Esophagus squamous epithelium (tissue), 5 donors: Measurements from ENCODE around the gene POLD4. TPM values are rescaled to one million over a fixed set of nuclear protein-coding genes. Genes with fewer than 3 reads are reported as not detected.

Experiments used
- DNase-seq: peaks from one replicate; lab custom pipeline; 2025; lab: John Stamatoyannopoulos, UW
- H3K27ac ChIP-seq, 4 donors: fragments of 200-600 bp; sonication (generic); one replicate each; pipeline ENCODE4 v1.5.1; 2016 to 2019; ENCODE audit warnings: mild to moderate bottlenecking in 1 of 4
- H3K27me3 ChIP-seq, 4 donors: fragments of 200-600 bp; sonication (generic); 1 replicate in 3 of 4; 2 replicates in 1 of 4; pipeline versions ENCODE4 v1.5.1 to v1.6.0; 2017 to 2021; ENCODE audit warnings: antibody characterized with exemption in 1 of 4
- H3K36me3 ChIP-seq, 3 donors: fragments of 200-600 bp; sonication (generic); one replicate each; pipeline ENCODE4 v1.5.1; 2016 to 2019
- H3K4me1 ChIP-seq, 3 donors: fragments of 200-600 bp; sonication (generic); one replicate each; pipeline ENCODE4 v1.5.1; 2017 to 2019
- H3K4me3 ChIP-seq, 4 donors: fragments of 200-600 bp; sonication (generic); 1 replicate in 3 of 4; 2 replicates in 1 of 4; pipeline ENCODE4 v1.5.1; 2016 to 2019; ENCODE audit warnings: mild to moderate bottlenecking in 2 of 4, moderate library complexity in 1 of 4
- H3K9me3 ChIP-seq, 3 donors: fragments of 200-600 bp; sonication (generic); one replicate each; pipeline ENCODE4 v1.5.1; 2016 to 2019
- POLR2A ChIP-seq, 4 donors: fragments of 450-650 bp; IDR thresholded peaks; one replicate each; pipeline ENCODE4 v1.6.1; 2017; ENCODE audit warnings: antibody characterized with exemption in 4 of 4, mild to moderate bottlenecking in 4 of 4, moderate library complexity in 3 of 4
- WGBS, 2 donors: methylation state at CpG; one replicate each; pipeline ENCODE4 v1.1.5; 2018; 5-methylcytosine and 5-hydroxymethylcytosine counted together
- intact Hi-C: fragments of 100-400 bp; cut with DNase I; formaldehyde crosslinking; loops from one replicate; pipeline ENCODE4 v1.15.0; 2022
- total RNA-seq, 4 donors: library from RNA; depleted of rRNA; stranded (reverse); fragments of >200 nt; gene quantifications; one replicate each; pipeline ENCODE4 v1.1.0, GENCODE V29; 2016
- TF ChIP-seq, protein P1 (sequence below), 6 experiments: fragments of 450-650 bp in 4 of 6; fragments of 200-600 bp in 2 of 6; sonication (generic) in 2 of 6; IDR thresholded peaks; one replicate each; pipeline ENCODE4 v1.5.1; 2016 to 2019; ENCODE audit warnings: antibody characterized with exemption in 6 of 6, mild to moderate bottlenecking in 4 of 6, moderate library complexity in 4 of 6
- donor health status: DM: yes; HTN: yes; CAD: no.

POLD4 gene
- total RNA-seq, 4 donors from 2014 or later: 62.6 to 113 (median 74.7) TPM

- H3K36me3 ChIP-seq: no peaks in the 10 kb centered on the region
- intact Hi-C loops: loop anchor here (5.0 kb wide), 1 partner anchor 36 kb away; no protein-coding TSS in a partner anchor
- no peak for DNase-seq
- WGBS, 2 donors: 24 to 43% methylated on average over 7 of the region's 7 CpGs
- no peak overlapping the region for H3K4me3 ChIP-seq
- H3K4me1 ChIP-seq: peaks cover 17 to 61% (median 19%) of the 10 kb centered on the region in 3 donors
- peak overlapping the region; percentile 75 to 91 (median 82) for H3K27ac ChIP-seq
- H3K27me3 ChIP-seq: no peaks in the 10 kb centered on the region
- H3K9me3 ChIP-seq: no peaks in the 10 kb centered on the region
- TF ChIP-seq POLR2A (IDR thresholded peaks at IDR 0.05): peak in 1 of 4 donors; percentile 16
- TF ChIP-seq, protein P1, sequence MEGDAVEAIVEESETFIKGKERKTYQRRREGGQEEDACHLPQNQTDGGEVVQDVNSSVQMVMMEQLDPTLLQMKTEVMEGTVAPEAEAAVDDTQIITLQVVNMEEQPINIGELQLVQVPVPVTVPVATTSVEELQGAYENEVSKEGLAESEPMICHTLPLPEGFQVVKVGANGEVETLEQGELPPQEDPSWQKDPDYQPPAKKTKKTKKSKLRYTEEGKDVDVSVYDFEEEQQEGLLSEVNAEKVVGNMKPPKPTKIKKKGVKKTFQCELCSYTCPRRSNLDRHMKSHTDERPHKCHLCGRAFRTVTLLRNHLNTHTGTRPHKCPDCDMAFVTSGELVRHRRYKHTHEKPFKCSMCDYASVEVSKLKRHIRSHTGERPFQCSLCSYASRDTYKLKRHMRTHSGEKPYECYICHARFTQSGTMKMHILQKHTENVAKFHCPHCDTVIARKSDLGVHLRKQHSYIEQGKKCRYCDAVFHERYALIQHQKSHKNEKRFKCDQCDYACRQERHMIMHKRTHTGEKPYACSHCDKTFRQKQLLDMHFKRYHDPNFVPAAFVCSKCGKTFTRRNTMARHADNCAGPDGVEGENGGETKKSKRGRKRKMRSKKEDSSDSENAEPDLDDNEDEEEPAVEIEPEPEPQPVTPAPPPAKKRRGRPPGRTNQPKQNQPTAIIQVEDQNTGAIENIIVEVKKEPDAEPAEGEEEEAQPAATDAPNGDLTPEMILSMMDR (IDR thresholded peaks at IDR 0.05): peak in 5 of 6 experiments; percentile 49 to 85 (median 72)
Observed at GRCh38 chr11:67345920-67346819, 7.2 kb downstream of the POLD4 start.

GRCh38 chr11:67345247-67345919 lies 8.0 kb downstream of the POLD4 start:
- Histone ChIP-seq H3K27me3 (no peaks in the 10 kb centered on the region), H3K4me1 (peaks cover 10 to 54% (median 14%) of the 10 kb centered on the region in 3 donors), H3K4me3 (no peak overlapping the region), H3K27ac (peak overlapping the region; percentile 75 to 91 (median 82)), H3K36me3 (no peaks in the 10 kb centered on the region), H3K9me3 (no peaks in the 10 kb centered on the region)
- intact Hi-C loops: loop anchor here (5.0 kb wide), 1 partner anchor 37 kb away; no protein-coding TSS in a partner anchor
- 38 to 40% methylated on average over 6 to 8 of the region's 8 CpGs for WGBS, 2 donors
- TF ChIP-seq, protein P1 (IDR thresholded peaks at IDR 0.05): no peak
- no peak for TF ChIP-seq POLR2A (IDR thresholded peaks at IDR 0.05)
- DNase-seq: no peak

- TF ChIP-seq, protein P1 (IDR thresholded peaks at IDR 0.05): no peak
- TF ChIP-seq POLR2A (IDR thresholded peaks at IDR 0.05): no peak
- H3K9me3 ChIP-seq: no peaks in the 10 kb centered on the region
- intact Hi-C loops: no loop called here
Observed at GRCh38 chr11:67344264-67344663, 9.1 kb downstream of the POLD4 start.

GRCh38 chr11:67337257-67337656 lies 16.1 kb downstream of the POLD4 start:
- no peaks in the 10 kb centered on the region for H3K27me3 ChIP-seq
- H3K4me1 ChIP-seq: peaks cover 2 to 7% (median 4%) of the 10 kb centered on the region in 3 donors
- intact Hi-C loops: no loop called here
- peaks cover 0 to 18% (median 0%) of the 10 kb centered on the region in 3 donors for H3K36me3 ChIP-seq
- H3K4me3 ChIP-seq: no peak overlapping the region
- no peak for DNase-seq
- WGBS, 2 donors: 86 to 94% methylated on average over 3 of the region's 3 CpGs
- H3K9me3 ChIP-seq: no peaks in the 10 kb centered on the region
- TF ChIP-seq, protein P1 (IDR thresholded peaks at IDR 0.05): no peak
- TF ChIP-seq POLR2A (IDR thresholded peaks at IDR 0.05): no peak
- no peak overlapping the region for H3K27ac ChIP-seq

More at GRCh38 chr11:67344264-67344663, 9.1 kb downstream of the POLD4 start:
- peak overlapping the region; percentile 75 to 91 (median 82) for H3K27ac ChIP-seq
- no peak for DNase-seq
- H3K27me3 ChIP-seq: no peaks in the 10 kb centered on the region
- WGBS, 2 donors: 59 to 93% methylated on average over 3 to 4 of the region's 4 CpGs
- H3K4me3 ChIP-seq: no peak overlapping the region
- peaks cover 10 to 46% (median 14%) of the 10 kb centered on the region in 3 donors for H3K4me1 ChIP-seq
- no peaks in the 10 kb centered on the region for H3K36me3 ChIP-seq
